Measurements from ENCODE around the gene ZFPM1. TPM values are rescaled to one million over a fixed set of nuclear protein-coding genes. Genes with fewer than 3 reads are reported as not detected.
A peak's percentile ranks its signal among the peaks of the same experiment; 100 is the strongest.
"Not testable (repeated sequence)": the region's sequence is repeated elsewhere in the genome, so short reads cannot be mapped to it uniquely, and the experiment has no call there.

The ZFPM1 gene
- 10 to 100 TPM; 14.2 to 17.3 (median 15.9) TPM for total RNA-seq

DNA sequence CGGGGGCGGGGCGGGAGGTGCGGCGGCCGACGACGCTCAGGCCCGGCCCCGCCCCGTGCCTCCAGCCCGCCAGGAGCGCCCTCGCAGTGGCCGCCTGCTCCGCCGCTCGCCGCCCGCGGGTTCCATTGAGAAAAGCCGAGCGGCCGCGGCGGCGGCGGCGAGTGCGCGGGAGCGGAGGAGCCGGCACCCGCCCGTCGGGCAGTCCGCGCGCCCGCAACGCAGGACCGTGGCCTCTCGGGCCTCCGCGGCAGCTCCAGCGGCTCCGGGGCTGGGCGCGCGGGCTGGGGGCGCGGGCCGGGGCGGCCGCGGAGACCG is at the start of gene ZFPM1:
ZFPM1 (plus strand) TSS at position 64 of the 315 bp plus-strand sequence. CDS start 359 bp downstream, outside the sequence.
- no peaks in the 10 kb centered on the region for H3K36me3 Mint-ChIP-seq (ENCODE audit: insufficient read depth)
- peaks cover 27% of the 10 kb centered on the region for H3K4me1 Mint-ChIP-seq (ENCODE audit: low read depth)
- peak within 1 kb of the TSS; percentile 89 for H3K4me3 Mint-ChIP-seq
- H3K9me3 Mint-ChIP-seq: no peaks in the 10 kb centered on the region
- H3K27me3 Mint-ChIP-seq (ENCODE audit: low read depth): no peaks in the 10 kb centered on the region
- DNase-seq (no peak), ATAC-seq (peak in 1 of 2 donors; percentile 61)

DNA sequence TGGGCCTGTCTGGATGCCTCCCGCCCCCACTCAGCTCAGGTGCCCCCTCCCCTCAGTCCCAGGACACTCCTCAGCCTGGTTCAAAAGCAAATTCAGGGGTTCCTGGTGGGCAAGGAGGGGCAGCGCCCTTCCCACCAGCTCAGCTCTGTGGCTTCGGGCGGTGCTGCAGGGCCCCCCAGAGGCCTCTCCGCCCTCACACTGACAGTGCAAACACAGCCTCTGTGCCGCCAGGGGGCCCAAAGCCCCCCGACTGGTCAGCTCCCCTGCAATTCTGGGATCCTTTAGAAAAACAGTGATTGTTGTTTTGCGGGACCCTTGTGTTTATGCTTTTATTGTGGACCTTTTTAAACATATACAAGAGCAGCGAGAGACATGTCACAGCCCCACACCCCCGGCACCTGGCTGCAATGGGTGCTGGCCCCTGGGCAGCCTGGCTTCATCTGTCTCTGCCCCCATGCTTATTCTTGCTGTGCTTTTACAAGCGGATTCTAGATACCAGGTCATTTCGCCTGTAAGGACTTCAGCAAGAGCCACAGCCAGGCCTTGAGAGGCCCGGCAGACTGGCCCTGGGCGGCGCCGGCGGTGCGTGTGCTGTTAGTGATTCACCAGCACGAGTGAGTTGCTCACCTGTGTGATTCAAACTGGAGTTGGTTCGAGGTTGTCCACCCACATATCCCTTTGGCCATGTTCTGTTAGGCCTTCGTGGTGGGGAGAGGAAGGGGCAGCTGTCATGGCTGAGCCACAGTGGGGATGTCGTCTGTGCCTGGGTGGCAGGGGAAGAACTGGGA is 49.1 kb upstream of the ZFPM1 start:
- Mint-ChIP-seq H3K4me1 (ENCODE audit: low read depth) (peaks cover 3% of the 10 kb centered on the region), H3K4me3 (no peak overlapping the region), H3K9me3 (no peaks in the 10 kb centered on the region), H3K27me3 (ENCODE audit: low read depth) (no peaks in the 10 kb centered on the region), H3K36me3 (ENCODE audit: insufficient read depth) (no peaks in the 10 kb centered on the region)
- ATAC-seq (no peak), DNase-seq (no peak)

DNA sequence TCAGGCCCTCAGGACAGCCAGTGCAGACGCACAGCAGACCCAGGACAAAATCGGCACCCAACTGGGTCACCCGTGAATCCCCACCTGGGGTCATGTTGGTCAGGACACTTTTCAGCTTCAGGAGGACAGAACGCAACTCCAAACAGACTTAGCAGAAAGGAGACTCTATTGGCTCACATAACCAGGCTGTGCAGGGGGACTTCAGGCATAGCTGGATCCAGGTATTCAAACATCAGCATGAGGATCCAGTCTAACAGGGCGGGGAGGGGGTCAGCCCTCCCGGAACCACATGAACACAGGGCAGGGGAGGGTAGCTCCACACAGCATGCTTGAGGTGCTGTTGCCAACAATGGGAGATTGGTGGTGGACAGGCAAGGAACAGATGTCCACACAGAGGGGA is 48.3 kb upstream of the ZFPM1 start:
- Mint-ChIP-seq H3K36me3 (ENCODE audit: insufficient read depth) (no peaks in the 10 kb centered on the region), H3K9me3 (no peaks in the 10 kb centered on the region)

DNA sequence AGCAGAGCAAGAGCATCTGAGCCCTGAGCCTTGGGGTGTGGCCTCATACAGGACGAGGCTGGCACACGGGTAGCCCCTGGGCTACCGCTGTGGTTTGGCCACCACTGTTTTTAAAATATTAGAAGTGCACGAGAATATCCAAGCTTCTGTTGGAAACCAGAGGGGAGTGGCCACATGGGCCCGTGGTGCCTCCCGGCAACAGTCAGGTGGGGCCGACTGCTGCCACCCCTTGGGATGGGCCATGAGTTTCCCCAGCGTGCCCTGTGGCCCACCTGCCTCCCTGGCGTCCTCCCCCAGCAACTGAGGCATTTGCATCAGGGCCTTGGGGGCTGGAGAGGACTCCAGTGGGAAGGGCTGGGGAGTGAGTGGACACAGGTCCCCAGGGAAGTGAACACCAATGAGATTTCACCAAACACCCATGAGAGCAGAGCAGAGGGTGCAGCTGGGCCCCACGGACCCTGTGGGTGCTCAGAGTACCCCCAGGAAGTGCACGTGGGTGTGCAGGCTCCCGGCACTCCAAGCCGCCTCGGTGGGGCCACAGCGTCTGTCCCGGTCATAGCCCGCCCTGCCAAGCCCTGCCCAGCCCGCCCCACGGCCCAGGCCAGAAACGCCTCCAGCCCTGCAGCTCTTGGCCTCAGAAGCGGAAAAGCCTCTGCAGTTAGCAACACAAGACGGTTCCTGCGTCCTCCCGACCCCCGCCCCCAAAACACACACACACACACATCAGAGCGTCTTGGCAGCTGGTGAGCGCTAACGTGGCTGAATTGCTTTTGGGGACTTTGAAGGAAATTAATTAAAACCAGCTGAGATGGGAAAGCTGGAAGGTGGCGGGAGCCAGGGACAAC is 47.6 kb upstream of the ZFPM1 start:
- H3K9me3 Mint-ChIP-seq: no peaks in the 10 kb centered on the region
- peaks cover 3% of the 10 kb centered on the region for H3K4me1 Mint-ChIP-seq (ENCODE audit: low read depth)
- H3K36me3 Mint-ChIP-seq (ENCODE audit: insufficient read depth): no peaks in the 10 kb centered on the region
- H3K27me3 Mint-ChIP-seq (ENCODE audit: low read depth): no peaks in the 10 kb centered on the region
- H3K4me3 Mint-ChIP-seq: no peak overlapping the region
- ATAC-seq (no peak), DNase-seq (no peak)

More for the DNA sequence above, 48.3 kb upstream of the ZFPM1 start:
- Mint-ChIP-seq H3K4me3 (no peak overlapping the region), H3K27me3 (ENCODE audit: low read depth) (no peaks in the 10 kb centered on the region), H3K4me1 (ENCODE audit: low read depth) (peaks cover 3% of the 10 kb centered on the region)
- DNase-seq (no peak), ATAC-seq (no peak)

DNA sequence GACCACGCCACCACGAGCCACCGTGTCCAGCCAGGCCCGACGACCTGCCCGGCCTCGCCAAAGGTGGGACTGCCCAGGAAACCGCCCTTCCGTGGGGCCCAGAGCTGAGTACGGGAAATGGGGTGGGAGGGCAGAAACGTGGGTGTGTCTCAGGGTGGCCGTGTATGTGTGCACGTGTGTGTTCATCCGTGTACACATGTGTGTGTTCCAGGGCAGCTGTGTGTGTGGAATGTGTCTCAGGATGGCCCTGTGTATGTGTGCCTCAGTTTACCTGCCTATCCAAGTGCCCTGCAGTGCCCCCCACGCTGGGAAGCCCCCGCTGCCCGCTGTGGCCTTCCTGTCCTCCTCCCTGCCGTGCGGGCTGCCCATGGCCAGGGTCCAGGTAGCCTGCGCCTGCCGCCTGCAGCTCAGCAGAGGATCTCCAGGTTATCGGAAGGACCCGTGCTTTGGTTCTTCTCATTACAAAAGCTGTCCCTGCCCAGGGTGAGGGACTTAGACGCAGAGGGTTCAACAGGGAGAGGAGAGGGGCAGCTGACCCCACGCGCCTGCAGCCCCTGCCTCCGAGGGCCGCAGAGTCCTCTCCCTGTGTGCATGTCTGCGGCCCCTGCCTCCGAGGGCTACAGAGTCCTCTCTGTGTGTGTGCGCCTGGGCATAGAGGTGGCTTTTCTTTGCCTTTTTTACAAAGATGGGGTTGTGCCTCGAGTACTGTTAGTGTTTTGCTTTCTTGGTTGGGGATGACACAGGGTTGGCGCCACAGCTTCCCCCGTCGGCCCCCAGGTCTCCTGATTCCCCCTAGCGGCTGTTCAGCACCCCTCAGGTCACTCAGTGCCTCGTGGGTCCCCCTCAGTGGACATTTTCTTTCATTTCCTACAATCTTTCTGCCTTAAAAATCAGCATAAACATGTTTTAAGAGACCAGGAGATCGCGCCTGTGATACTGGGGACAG is 46.7 kb upstream of the ZFPM1 start:
- Mint-ChIP-seq H3K4me3 (no peak overlapping the region), H3K4me1 (ENCODE audit: low read depth) (peaks cover 3% of the 10 kb centered on the region), H3K27me3 (ENCODE audit: low read depth) (no peaks in the 10 kb centered on the region), H3K9me3 (no peaks in the 10 kb centered on the region), H3K36me3 (ENCODE audit: insufficient read depth) (no peaks in the 10 kb centered on the region)
- DNase-seq: no peak
- no peak for ATAC-seq

DNA sequence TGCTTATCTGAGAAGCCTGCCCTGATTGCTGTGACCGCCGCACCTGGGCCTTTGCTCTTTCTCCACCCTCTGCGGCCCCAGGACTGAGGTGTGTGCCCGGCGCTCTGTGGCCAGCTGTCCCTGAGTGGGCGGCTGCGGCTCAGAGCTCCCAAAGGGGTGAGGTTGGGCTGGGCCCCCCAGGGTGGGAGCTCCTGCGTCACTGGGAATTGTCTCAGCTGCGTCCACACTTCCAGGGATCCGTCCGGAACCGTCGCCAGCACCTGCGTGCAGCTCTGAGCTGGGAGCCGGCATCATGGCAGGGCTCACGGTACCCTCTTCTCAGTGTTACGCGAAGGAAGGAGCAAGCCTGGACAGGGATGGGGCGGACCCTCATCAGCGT is 46.0 kb upstream of the ZFPM1 start:
- Mint-ChIP-seq H3K27me3 (ENCODE audit: low read depth) (no peaks in the 10 kb centered on the region), H3K4me3 (no peak overlapping the region), H3K4me1 (ENCODE audit: low read depth) (peaks cover 3% of the 10 kb centered on the region), H3K36me3 (ENCODE audit: insufficient read depth) (no peaks in the 10 kb centered on the region), H3K9me3 (no peaks in the 10 kb centered on the region)
- ATAC-seq: no peak
- no peak for DNase-seq

DNA sequence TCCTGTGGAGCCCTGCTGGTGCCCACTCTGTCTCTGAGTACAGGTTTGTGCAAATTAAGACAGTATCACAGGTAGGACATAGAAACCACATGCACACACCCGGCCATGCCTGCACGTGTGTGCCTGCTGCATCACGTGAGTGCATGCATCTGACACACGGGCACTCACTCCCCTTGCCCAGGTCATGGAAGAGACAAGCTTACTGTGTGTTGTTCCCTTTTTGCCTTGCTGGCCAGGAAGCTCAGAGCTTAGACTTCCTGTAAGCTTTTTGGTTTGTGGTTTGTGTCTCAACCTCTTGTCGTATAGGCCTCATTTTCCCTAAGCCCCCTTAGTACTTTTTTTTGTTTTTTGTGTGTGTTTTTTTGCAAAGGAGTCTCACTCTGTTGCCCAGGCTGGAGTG is 45.3 kb upstream of the ZFPM1 start:
- Mint-ChIP-seq H3K27me3 (ENCODE audit: low read depth) (no peaks in the 10 kb centered on the region), H3K4me1 (ENCODE audit: low read depth) (peaks cover 3% of the 10 kb centered on the region), H3K9me3 (no peaks in the 10 kb centered on the region), H3K4me3 (no peak overlapping the region), H3K36me3 (ENCODE audit: insufficient read depth) (no peaks in the 10 kb centered on the region)
- ATAC-seq (no peak), DNase-seq (no peak)

DNA sequence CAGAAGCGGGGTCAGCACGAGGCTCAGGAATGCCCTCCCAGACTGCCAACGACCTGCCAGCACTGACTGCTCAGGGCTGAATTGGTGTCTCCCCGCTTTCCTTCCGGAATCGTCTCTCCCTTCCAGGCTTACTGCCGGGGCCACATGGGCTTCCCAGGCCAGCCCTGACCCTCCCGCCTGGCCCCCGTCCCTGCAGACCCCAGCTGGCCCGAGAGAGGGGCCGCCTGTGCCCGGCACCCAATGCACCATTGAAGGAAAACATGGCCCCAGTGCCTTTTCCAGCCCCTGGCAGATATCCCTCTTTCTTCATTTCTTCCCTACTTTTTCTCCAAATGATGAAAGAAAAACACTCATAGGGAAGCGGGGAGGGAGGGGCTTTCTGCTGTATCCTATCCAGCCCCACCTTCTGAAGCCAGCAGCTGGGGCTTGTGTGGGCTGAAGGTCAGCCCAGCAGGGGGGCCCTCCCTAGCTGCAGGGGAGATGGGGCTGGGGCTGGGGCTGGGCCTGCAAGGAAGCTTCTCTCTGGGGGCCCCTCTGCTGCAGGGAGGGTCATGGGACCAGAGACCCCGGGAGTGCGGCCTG is 44.4 kb upstream of the ZFPM1 start:
- no peaks in the 10 kb centered on the region for H3K36me3 Mint-ChIP-seq (ENCODE audit: insufficient read depth)
- DNase-seq (no peak), ATAC-seq (no peak)
- H3K4me3 Mint-ChIP-seq: no peak overlapping the region
- peaks cover 3% of the 10 kb centered on the region for H3K4me1 Mint-ChIP-seq (ENCODE audit: low read depth)
- H3K27me3 Mint-ChIP-seq (ENCODE audit: low read depth): no peaks in the 10 kb centered on the region
- no peaks in the 10 kb centered on the region for H3K9me3 Mint-ChIP-seq

DNA sequence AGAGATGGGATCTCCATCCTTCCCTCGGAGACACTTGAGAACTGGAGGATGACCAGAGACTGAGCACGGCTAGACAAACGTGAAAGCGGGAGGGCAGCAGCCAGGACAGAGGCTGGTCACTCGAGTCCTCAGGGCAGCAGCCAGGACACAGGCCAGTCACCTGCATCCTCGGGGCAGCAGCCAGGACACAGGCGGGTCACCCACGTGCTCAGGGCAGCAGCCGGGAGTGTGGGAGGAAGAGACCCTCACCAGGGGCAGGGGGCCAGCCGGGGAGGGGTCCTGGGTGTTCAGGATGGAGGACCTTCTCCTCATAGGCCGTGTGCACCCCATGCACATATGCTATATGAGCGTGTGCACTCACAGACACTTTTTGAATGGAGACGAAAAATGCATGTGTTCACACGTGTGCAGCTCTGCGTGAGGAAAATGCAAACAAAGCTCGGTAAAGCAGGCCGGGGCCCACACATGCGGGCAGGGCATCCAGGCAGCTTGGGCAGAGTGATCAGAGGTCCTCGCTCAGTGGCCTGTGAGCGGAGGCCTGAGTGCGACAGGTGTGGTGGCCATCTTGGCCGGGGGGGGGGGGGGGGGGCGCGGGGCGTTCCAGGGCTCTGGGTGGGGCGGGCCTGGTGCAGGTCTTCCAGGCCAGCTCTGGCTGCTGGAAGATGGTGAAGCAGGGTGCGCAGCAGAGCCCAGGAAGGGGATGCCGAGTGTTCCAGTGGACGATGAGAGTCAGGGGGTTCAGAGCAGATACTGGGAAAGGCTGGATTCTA is 43.6 kb upstream of the ZFPM1 start:
- H3K27me3 Mint-ChIP-seq (ENCODE audit: low read depth): no peaks in the 10 kb centered on the region
- H3K4me3 Mint-ChIP-seq: no peak overlapping the region
- H3K36me3 Mint-ChIP-seq (ENCODE audit: insufficient read depth): no peaks in the 10 kb centered on the region
- DNase-seq (no peak), ATAC-seq (no peak)
- peaks cover 3% of the 10 kb centered on the region for H3K4me1 Mint-ChIP-seq (ENCODE audit: low read depth)
- H3K9me3 Mint-ChIP-seq: no peaks in the 10 kb centered on the region

DNA sequence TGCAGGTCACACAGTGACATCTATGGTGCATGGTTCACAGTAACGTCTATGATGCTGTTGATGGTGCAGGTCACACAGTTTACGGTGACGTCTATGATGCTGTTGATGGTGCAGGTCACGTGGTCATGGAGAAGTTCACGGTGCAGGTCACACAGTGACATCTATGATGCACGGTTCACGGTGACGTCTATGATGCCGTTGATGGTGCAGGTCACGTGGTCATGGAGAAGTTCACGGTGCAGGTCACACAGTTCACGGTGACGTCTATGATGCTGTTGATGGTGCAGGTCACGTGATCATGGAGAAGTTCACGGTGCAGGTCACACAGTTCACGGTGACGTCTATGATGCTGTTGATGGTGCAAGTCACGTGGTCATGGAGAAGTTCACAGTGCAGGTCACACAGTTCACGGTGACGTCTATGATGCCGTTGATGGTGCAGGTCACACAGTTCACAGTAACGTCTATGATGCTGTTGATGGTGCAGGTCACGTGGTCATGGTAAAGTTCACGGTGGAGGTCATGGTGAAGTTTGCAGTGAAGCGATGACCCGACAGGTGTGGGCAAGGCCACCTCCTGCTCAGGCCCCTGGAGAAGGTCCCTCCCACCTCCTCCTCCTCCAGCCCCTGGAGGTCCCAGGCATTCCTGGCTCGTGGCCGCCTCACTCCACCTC is 42.6 kb upstream of the ZFPM1 start:
- not testable (repeated sequence) for DNase-seq; H3K4me3 Mint-ChIP-seq; H3K9me3 Mint-ChIP-seq; H3K36me3 Mint-ChIP-seq (ENCODE audit: insufficient read depth); H3K27me3 Mint-ChIP-seq (ENCODE audit: low read depth); H3K4me1 Mint-ChIP-seq (ENCODE audit: low read depth); ATAC-seq

DNA sequence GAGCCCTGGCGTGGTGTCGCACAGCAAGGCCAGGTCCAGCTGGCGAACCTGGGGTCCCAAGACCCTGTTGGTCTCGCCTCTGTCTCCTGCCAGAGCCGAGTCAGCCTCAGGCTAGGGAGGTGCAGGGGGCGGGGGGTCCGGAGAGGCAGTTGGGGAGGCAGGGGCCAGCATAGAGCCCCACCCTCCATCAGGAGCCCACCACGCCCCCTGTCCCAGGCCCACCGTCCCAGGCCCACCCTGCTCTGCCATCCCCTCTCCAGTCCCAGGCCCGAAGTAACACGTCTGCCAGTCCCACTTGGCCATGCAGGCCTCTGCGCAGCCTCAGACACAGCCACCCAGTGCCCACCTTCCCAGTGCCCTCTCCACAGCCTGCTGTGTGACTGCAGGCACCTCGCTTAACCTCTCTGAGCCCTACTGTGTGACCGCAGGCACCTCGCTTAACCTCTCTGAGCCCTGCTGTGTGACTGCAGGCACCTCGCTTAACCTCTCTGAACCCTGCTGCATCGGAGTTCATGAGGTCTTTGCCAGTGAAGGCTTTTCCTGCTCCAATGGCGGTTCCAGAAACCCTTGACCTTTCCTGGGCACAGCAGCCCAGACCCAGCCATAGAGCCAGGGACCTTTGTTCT is 41.0 kb upstream of the ZFPM1 start:
- Mint-ChIP-seq H3K9me3 (no peaks in the 10 kb centered on the region), H3K27me3 (ENCODE audit: low read depth) (peaks cover 2% of the 10 kb centered on the region), H3K36me3 (ENCODE audit: insufficient read depth) (no peaks in the 10 kb centered on the region), H3K4me3 (no peak overlapping the region), H3K4me1 (ENCODE audit: low read depth) (peaks cover 3% of the 10 kb centered on the region)
- no peak for DNase-seq
- ATAC-seq: no peak

DNA sequence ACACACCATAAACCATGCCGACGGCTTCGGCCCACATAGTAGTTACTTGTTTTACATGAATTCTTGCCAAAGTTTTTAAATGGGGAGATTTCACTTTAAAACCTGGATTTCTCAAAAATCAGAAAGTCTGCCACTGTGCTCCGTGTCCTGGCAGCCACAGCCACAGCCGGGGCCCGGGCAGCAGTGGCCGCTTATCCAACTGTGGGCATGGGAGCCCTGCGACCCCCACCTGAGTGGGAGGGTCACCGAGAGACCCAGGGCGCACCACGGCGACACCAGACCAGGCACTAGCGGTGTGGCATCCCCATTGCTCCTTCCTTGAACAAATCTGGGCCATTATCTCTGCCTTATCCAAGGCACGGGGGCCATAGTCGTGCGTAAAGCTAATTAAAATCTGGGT is 40.3 kb upstream of the ZFPM1 start:
- H3K4me1 Mint-ChIP-seq (ENCODE audit: low read depth): peaks cover under 1% of the 10 kb centered on the region
- ATAC-seq (no peak), DNase-seq (no peak)
- H3K4me3 Mint-ChIP-seq: no peak overlapping the region
- H3K9me3 Mint-ChIP-seq: no peaks in the 10 kb centered on the region
- no peaks in the 10 kb centered on the region for H3K36me3 Mint-ChIP-seq (ENCODE audit: insufficient read depth)
- H3K27me3 Mint-ChIP-seq (ENCODE audit: low read depth): peaks cover 2% of the 10 kb centered on the region

DNA sequence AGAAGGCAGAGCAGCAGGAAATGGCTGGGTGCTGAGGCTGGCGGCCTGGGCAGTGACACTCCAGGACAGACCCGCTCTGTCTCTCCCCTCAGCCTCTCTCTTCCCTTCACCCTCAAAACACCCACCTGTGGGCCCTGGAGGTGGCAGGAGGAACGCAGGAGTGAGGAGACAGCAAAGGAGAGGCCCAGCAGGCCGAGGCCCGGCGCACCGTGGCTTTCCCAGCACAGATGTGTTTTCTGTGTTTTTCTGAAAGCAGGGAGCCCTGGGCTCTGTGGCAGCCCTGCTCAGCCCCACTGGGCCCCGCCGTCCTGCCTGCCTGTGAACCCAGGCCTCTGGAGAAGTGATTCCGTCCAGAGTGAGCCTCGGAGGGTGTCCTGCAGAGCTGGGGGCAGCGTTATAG is 39.8 kb upstream of the ZFPM1 start:
- Mint-ChIP-seq H3K27me3 (ENCODE audit: low read depth) (peaks cover 2% of the 10 kb centered on the region), H3K36me3 (ENCODE audit: insufficient read depth) (no peaks in the 10 kb centered on the region), H3K4me3 (no peak overlapping the region), H3K4me1 (ENCODE audit: low read depth) (no peaks in the 10 kb centered on the region), H3K9me3 (no peaks in the 10 kb centered on the region)
- ATAC-seq (no peak), DNase-seq (no peak)

Data from activated T-cell treated with anti-CD3 and anti-CD28 coated beads, Interleukin-2, amount 50 U/mL, for 4 hours (primary cell).